HepG2 (cell line): Measurements from ENCODE around the gene CMIP. TPM values are rescaled to one million over a fixed set of nuclear protein-coding genes. Genes with fewer than 3 reads are reported as not detected.

Source experiments
- ATAC-seq: fragments of 200-7000 bp; cut with Tn5 transposase; 3 replicates; pipeline ENCODE4 v1.9.1; 2020; ENCODE audit warnings: mild to moderate bottlenecking, moderate library complexity
- BruUV-seq: library from RNA; stranded (reverse); fragments of 400-500 nt; replicated peaks from 2 replicates; lab custom pipeline; 2021; lab: Mats Ljungman, UMichigan
- CTCF ChIA-PET: fragments of 300-600 bp; formaldehyde crosslinking; extraction: SDS; loops from one replicate; lab custom pipeline; 2021; ENCODE audit warnings: low total read pairs, inconsistent platforms, low intra/inter-chr PET ratio; lab: Yijun Ruan, JAX
- POLR2A ChIA-PET: fragments of 350-600 bp; sonication (Branson Sonifier 250); formaldehyde crosslinking; loops from one replicate; lab custom pipeline; 2020; ENCODE audit warnings: antibody characterized with exemption, inconsistent platforms; lab: Yijun Ruan, JAX
- DNase-seq: peaks from one replicate; pipeline ENCODE4 v3.0.0-alpha.2; 2015; ENCODE audit warnings: low spot score
- FAIRE-seq: peaks from 3 replicates; lab custom pipeline; 2011; peaks lifted over from hg19 to GRCh38; lab: Jason Lieb, UNC
- H2AFZ ChIP-seq: one replicate; pipeline ENCODE4 v1.6.1; 2011; ENCODE audit warnings: low read length, inconsistent platforms
- H3K27ac ChIP-seq: fragments of 300-600 bp; 3 replicates; pipeline ENCODE4 v1.8.0; 2011; ENCODE audit warnings: mixed run types, mild to moderate bottlenecking, mixed read lengths, low read length, inconsistent platforms; ENCODE audit not compliant: insufficient read depth; ENCODE audit errors: extremely low read length
- H3K27me3 ChIP-seq, 2 experiments: fragments of 200-600 bp in 1 of 2; 2 replicates in 1 of 2; 3 replicates in 1 of 2; pipeline versions ENCODE4 v1.6.0 to v1.8.0; 2011; ENCODE audit warnings: low read length in 2 of 2, mild to moderate bottlenecking in 2 of 2, moderate library complexity in 2 of 2, inconsistent platforms in 1 of 2; ENCODE audit not compliant: insufficient read depth in 2 of 2, control insufficient read depth in 1 of 2
- H3K36me3 ChIP-seq, 2 experiments: fragments of 200-600 bp in 1 of 2; replicated peaks in 1 of 2; 2 replicates in 1 of 2; 3 replicates in 1 of 2; pipeline versions ENCODE4 v1.5.1 to v1.8.0; 2011; ENCODE audit warnings: low read length in 2 of 2, inconsistent platforms in 1 of 2; ENCODE audit not compliant: insufficient read depth in 2 of 2, control insufficient read depth in 1 of 2
- H3K4me1 ChIP-seq: 2 replicates; pipeline ENCODE4 v1.5.1; 2012; ENCODE audit warnings: low read length, inconsistent platforms; ENCODE audit not compliant: insufficient read depth
- H3K4me2 ChIP-seq: 2 replicates; pipeline ENCODE4 v1.6.0; 2011; ENCODE audit warnings: low read depth, low read length, inconsistent platforms
- H3K4me3 ChIP-seq, 3 experiments: fragments of 200-600 bp in 1 of 3; sonication (generic), shearing (Covaris generic) in 1 of 3; replicated peaks in 1 of 3; 2 replicates each; pipeline ENCODE4 v1.5.1; 2011 to 2016; ENCODE audit warnings: low read length in 3 of 3, inconsistent platforms in 2 of 3, low read depth in 2 of 3, mild to moderate bottlenecking in 2 of 3, control low read depth in 1 of 3, mixed read lengths in 1 of 3; ENCODE audit not compliant: insufficient read depth in 1 of 3
- H3K79me2 ChIP-seq: one replicate; pipeline ENCODE4 v1.6.1; 2011; ENCODE audit warnings: low read length, inconsistent platforms; ENCODE audit not compliant: insufficient read depth
- H3K9ac ChIP-seq: 2 replicates; pipeline ENCODE4 v1.6.0; 2011; ENCODE audit warnings: mild to moderate bottlenecking, low read depth, low read length, inconsistent platforms; ENCODE audit not compliant: insufficient read depth
- H3K9me3 ChIP-seq: 2 replicates; pipeline ENCODE4 v1.5.1; 2012; ENCODE audit warnings: mild to moderate bottlenecking, low read length
- H4K20me1 ChIP-seq: 2 replicates; pipeline ENCODE4 v1.6.0; 2011; ENCODE audit warnings: inconsistent platforms, mild to moderate bottlenecking, low read length, moderate library complexity; ENCODE audit not compliant: insufficient read depth
- AHR ChIP-seq: IDR thresholded peaks from 2 replicates; pipeline ENCODE4 v1.6.1; 2018; ENCODE audit warnings: missing genetic modification reagents, missing compliant biosample characterization
- ATRX ChIP-seq: sonication (generic); formaldehyde crosslinking; IDR thresholded peaks from 2 replicates; pipeline ENCODE4 v1.4.0; 2020; ENCODE audit warnings: missing genetic modification reagents, borderline replicate concordance
- ETV6 ChIP-seq: sonication (generic); formaldehyde crosslinking; conservative IDR thresholded peaks from 2 replicates; pipeline ENCODE4 v1.4.0; 2020; ENCODE audit warnings: missing genetic modification reagents
- FIP1L1 ChIP-seq: fragments of 200-400 bp; formaldehyde crosslinking; IDR thresholded peaks from 2 replicates; pipeline ENCODE4 v1.6.1; 2018; ENCODE audit warnings: low read depth, mild to moderate bottlenecking, low read length, moderate library complexity, borderline replicate concordance; ENCODE audit not compliant: insufficient read depth
- JUNB ChIP-seq: sonication (generic); formaldehyde crosslinking; IDR thresholded peaks from 2 replicates; pipeline ENCODE4 v1.8.0; 2022; ENCODE audit warnings: missing genetic modification reagents, mild to moderate bottlenecking, borderline replicate concordance
- KAT2B ChIP-seq: fragments of 150-350 bp; IDR thresholded peaks from 2 replicates; pipeline ENCODE4 v1.6.1; 2014; ENCODE audit warnings: low read depth, low read length, borderline replicate concordance
- MXD1 ChIP-seq: sonication (generic); formaldehyde crosslinking; IDR thresholded peaks from 2 replicates; pipeline ENCODE4 v1.4.0; 2020; ENCODE audit warnings: mild to moderate bottlenecking, missing genetic modification reagents
- NFATC3 ChIP-seq: sonication (generic); formaldehyde crosslinking; IDR thresholded peaks from 2 replicates; pipeline ENCODE4 v1.5.1; 2020; ENCODE audit warnings: mild to moderate bottlenecking, missing genetic modification reagents
- RBM22 ChIP-seq: fragments of 200-400 bp; formaldehyde crosslinking; optimal IDR thresholded peaks from 2 replicates; pipeline ENCODE3; 2017; ENCODE audit warnings: mild to moderate bottlenecking, low read length, moderate library complexity
- SATB2 ChIP-seq: sonication (generic); formaldehyde crosslinking; IDR thresholded peaks from 2 replicates; pipeline ENCODE4 v1.5.0; 2020; ENCODE audit warnings: missing genetic modification reagents
- TBP ChIP-seq: sonication (generic); formaldehyde crosslinking; IDR thresholded peaks from 2 replicates; pipeline ENCODE4 v1.5.0; 2020; ENCODE audit warnings: missing genetic modification reagents
- ZBTB42 ChIP-seq: sonication (generic); formaldehyde crosslinking; IDR thresholded peaks from 2 replicates; pipeline ENCODE4 v1.5.0; 2020; ENCODE audit warnings: mild to moderate bottlenecking, missing genetic modification reagents
- ZNF276 ChIP-seq: sonication (generic); formaldehyde crosslinking; IDR thresholded peaks from 2 replicates; pipeline ENCODE4 v1.4.0; 2020; ENCODE audit warnings: mild to moderate bottlenecking, low read depth, missing genetic modification reagents
- ZNF460 ChIP-seq: sonication (generic); formaldehyde crosslinking; IDR thresholded peaks from 2 replicates; pipeline ENCODE4 v1.5.1; 2020; ENCODE audit warnings: missing genetic modification reagents, mild to moderate bottlenecking, borderline replicate concordance
- ZNF552 ChIP-seq: sonication (generic); formaldehyde crosslinking; IDR thresholded peaks from 2 replicates; pipeline ENCODE4 v1.9.0; 2022; ENCODE audit warnings: missing genetic modification reagents, mild to moderate bottlenecking, borderline replicate concordance
- ZNF605 ChIP-seq: sonication (generic); formaldehyde crosslinking; IDR thresholded peaks from 2 replicates; pipeline ENCODE4 v1.8.0; 2022; ENCODE audit warnings: mild to moderate bottlenecking, missing genetic modification reagents
- ZNF879 ChIP-seq: sonication (generic); formaldehyde crosslinking; IDR thresholded peaks from 2 replicates; pipeline ENCODE4 v1.8.1; 2023; ENCODE audit warnings: missing genetic modification reagents
- WGBS: methylation state at CpG from one replicate; pipeline ENCODE4 v1.1.6; 2017; ENCODE audit warnings: low lambda C conversion rate; 5-methylcytosine and 5-hydroxymethylcytosine counted together
- in situ Hi-C: cut with HindIII; loops from 2 replicates; pipeline ENCODE4 v1.10.0; 2017; ENCODE audit warnings: low pct_unique_long_range_greater_than_20kb; ENCODE audit not compliant: extremely low pct_ligation_motif_present
- intact Hi-C: fragments of 100-400 bp; cut with micrococcal nuclease; formaldehyde crosslinking; loops from one replicate; pipeline ENCODE4 v1.10.0; 2022; ENCODE audit not compliant: unreplicated experiment
- polyA plus RNA-seq, 8 experiments: library from polyadenylated mRNA; depleted of rRNA in 3 of 8; stranded (reverse) in 7 of 8; unstranded in 1 of 8; fragments of >200 nt; fragmentation: Illumina TruSeq in 4 of 8; extraction: Trizol in 4 of 8; gene quantifications; 2 replicates each; pipeline versions ENCODE4 v1.2.1 to v1.2.3, GENCODE V29; 2011 to 2016; ENCODE audit warnings: low read depth in 4 of 8, missing spikeins in 1 of 8, mixed read lengths in 1 of 8; ENCODE audit not compliant: insufficient read depth in 1 of 8
- total RNA-seq, 5 experiments: library from RNA; depleted of rRNA; stranded (reverse); fragments of >200 nt; fragmentation: Illumina TruSeq; extraction: Trizol; gene quantifications; 2 replicates each; pipeline ENCODE4 v1.2.3, GENCODE V29; 2016; ENCODE audit warnings: low read depth in 1 of 5
- TF ChIP-seq, protein P1 (sequence below): IDR thresholded peaks from 2 replicates; pipeline ENCODE4 v1.6.1; 2016; ENCODE audit warnings: mild to moderate bottlenecking, missing biosample characterization, missing genetic modification reagents
- TF ChIP-seq, protein P2 (sequence below): sonication (generic); formaldehyde crosslinking; IDR thresholded peaks from 2 replicates; pipeline ENCODE4 v1.9.0; 2021; ENCODE audit warnings: missing genetic modification reagents, mild to moderate bottlenecking, borderline replicate concordance

CMIP gene
- total and polyA plus RNA-seq, 2 of the 13 experiments (the other 11 are each of a cell fraction or from before 2014, with no cell fraction given) = 10.9 to 18.1 TPM

- no peak for TF ChIP-seq MXD1
- no peak for TF ChIP-seq ETV6 (CRISPR knock-in tag)
- no peak for TF ChIP-seq AHR (CRISPR knock-in tag)
- TF ChIP-seq RBM22 = peak; percentile 10
- no peak for TF ChIP-seq JUNB (CRISPR knock-in tag)
Observed at GRCh38 chr16:81548551-81548875, 103.9 kb downstream of the CMIP start (continued).

GRCh38 chr16:81548876-81549546, 104.4 kb downstream of the CMIP start:
- H3K9ac ChIP-seq = peak overlapping the region; percentile 64
- peak overlapping the region in 2 of 3 experiments; percentile 27 to 58; a peak in 5 of 6 replicates for H3K4me3 ChIP-seq
- ChIA-PET CTCF (no interaction called here), POLR2A (interaction anchor here (0.8 to 2.9 kb wide), 22 partner anchors 9 to 143 kb away, joined by 3 to 24 read pairs (median 8); partner anchors contain the start of gene CMIP)
- peaks cover 96% of the 10 kb centered on the region for H3K79me2 ChIP-seq
- FAIRE-seq = peak; percentile 97
- in situ Hi-C loops = no loop called here
- ATAC-seq = peak; percentile 79
- H3K27ac ChIP-seq = peak overlapping the region; percentile 85
- WGBS = 5% methylated on average over 10 of the region's 10 CpGs
- intact Hi-C loops = loop anchor here (1.0 to 2.0 kb wide), 3 partner anchors 14 to 92 kb away; no protein-coding TSS in a partner anchor
- H3K4me2 ChIP-seq = peak overlapping the region; percentile 80
- H3K4me1 ChIP-seq = peaks cover 100% of the 10 kb centered on the region
- no peaks in the 10 kb centered on the region for H3K27me3 ChIP-seq
- peak; percentile 99 for DNase-seq
- no peak overlapping the region for H2AFZ ChIP-seq
- no peaks in the 10 kb centered on the region for H3K9me3 ChIP-seq
- H4K20me1 ChIP-seq = peaks cover 48% of the 10 kb centered on the region; the same call in 1 of the 2 replicates
- H3K36me3 ChIP-seq = peaks cover 0 to 9% of the 10 kb centered on the region in 2 experiments; a peak in 2 of 5 replicates
- BruUV-seq = no TSS peak
- TF ChIP-seq ZNF552 (0 out of 2 replicates have a peak, but pooled peaks have one; percentile 23), ZNF605 (CRISPR knock-in tag) (no peak; the same call in 1 of the 2 replicates), ZBTB42 (CRISPR knock-in tag) (no peak), ATRX (CRISPR knock-in tag) (no peak), TBP (CRISPR knock-in tag) (no peak), ZNF879 (no peak), KAT2B (no peak), ZNF460 (CRISPR knock-in tag) (no peak; the same call in 1 of the 2 replicates), FIP1L1 (no peak), ZNF276 (CRISPR knock-in tag) (no peak), NFATC3 (CRISPR knock-in tag) (no peak), SATB2 (no peak)
- TF ChIP-seq, protein P1, sequence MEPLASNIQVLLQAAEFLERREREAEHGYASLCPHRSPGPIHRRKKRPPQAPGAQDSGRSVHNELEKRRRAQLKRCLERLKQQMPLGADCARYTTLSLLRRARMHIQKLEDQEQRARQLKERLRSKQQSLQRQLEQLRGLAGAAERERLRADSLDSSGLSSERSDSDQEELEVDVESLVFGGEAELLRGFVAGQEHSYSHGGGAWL = no peak
- TF ChIP-seq, protein P2, sequence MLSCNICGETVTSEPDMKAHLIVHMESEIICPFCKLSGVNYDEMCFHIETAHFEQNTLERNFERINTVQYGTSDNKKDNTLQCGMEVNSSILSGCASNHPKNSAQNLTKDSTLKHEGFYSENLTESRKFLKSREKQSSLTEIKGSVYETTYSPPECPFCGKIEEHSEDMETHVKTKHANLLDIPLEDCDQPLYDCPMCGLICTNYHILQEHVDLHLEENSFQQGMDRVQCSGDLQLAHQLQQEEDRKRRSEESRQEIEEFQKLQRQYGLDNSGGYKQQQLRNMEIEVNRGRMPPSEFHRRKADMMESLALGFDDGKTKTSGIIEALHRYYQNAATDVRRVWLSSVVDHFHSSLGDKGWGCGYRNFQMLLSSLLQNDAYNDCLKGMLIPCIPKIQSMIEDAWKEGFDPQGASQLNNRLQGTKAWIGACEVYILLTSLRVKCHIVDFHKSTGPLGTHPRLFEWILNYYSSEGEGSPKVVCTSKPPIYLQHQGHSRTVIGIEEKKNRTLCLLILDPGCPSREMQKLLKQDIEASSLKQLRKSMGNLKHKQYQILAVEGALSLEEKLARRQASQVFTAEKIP (CRISPR knock-in tag) = no peak
